ENCODE results near the gene ABCC5. TPM values are rescaled to one million over a fixed set of nuclear protein-coding genes. Genes with fewer than 3 reads are reported as not detected.
A peak's percentile ranks its signal among the peaks of the same experiment; 100 is the strongest.
"Not testable (repeated sequence)": the region's sequence is repeated elsewhere in the genome, so short reads cannot be mapped to it uniquely, and the experiment has no call there.

Gene ABCC5
- total and polyA plus RNA-seq, 4 experiments from 2014 or later = 9.1 to 42.6 (median 27.3) TPM

DNA sequence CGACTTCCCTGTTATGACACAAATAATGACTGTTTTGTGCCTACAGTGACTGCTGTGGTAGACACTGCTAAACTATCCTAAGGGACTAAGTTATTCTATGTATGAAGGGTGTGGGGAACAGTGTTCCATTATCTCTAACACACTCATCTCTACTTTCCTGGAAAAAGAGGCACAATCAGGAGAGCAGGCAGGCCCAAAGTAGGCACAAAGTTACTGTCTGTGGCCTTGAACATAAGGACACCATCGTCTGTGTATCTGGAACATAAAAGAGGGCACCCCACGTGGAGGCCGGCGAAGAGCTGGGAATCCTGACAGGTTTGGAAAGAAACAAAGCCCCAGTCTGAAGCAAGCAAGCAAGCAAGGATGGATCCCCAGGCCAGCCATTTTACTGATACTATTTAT is 1.5 kb downstream of the ABCC5 start:
- peaks cover 2 to 3% of the 10 kb centered on the region in 2 donors for H3K27me3 Mint-ChIP-seq
- no peak overlapping the region for H3K27ac Mint-ChIP-seq
- Histone ChIP-seq H3K4me1 (ENCODE audit: insufficient read depth, low read length) (peaks cover 17% of the 10 kb centered on the region), H3K4me3 (ENCODE audit: low read length in 2 of 2) (peak overlapping the region in 1 of 2 donors; percentile 93), H3K36me3 (ENCODE audit: insufficient read depth, low read length) (no peaks in the 10 kb centered on the region), H3K9me3 (ENCODE audit: control insufficient read depth in 1 of 2, low read length in 2 of 2) (no peaks in the 10 kb centered on the region), H3K27ac (ENCODE audit: low read depth, low read length) (no peak overlapping the region), H3K27me3 (ENCODE audit: insufficient read depth, low read length) (no peaks in the 10 kb centered on the region)
- intact Hi-C loops (cut with micrococcal nuclease) = loop anchor here (5.0 kb wide), 2 partner anchors 171 to 231 kb away; partner anchors contain the start of genes ABCF3, ALG3 and EEF1AKMT4
- ChIA-PET CTCF (ENCODE audit: partially characterized antibody) (interaction anchor here (0.7 to 6.2 kb wide), 5 partner anchors 10 to 287 kb away, joined by 3 to 36 read pairs (median 4); no protein-coding TSS in a partner anchor), POLR2A (ENCODE audit: partially characterized antibody) (no interaction called here)
- peaks cover 0 to 2% (median 0%) of the 10 kb centered on the region in 8 donors for H3K9me3 Mint-ChIP-seq
- peaks cover 14 to 27% of the 10 kb centered on the region in 2 donors for H3K36me3 Mint-ChIP-seq
- H3K4me1 Mint-ChIP-seq = peaks cover 16 to 35% (median 24%) of the 10 kb centered on the region in 4 donors
- DNase-seq = no peak
- peak overlapping the region; percentile 58 to 100 (median 77) for H3K4me3 Mint-ChIP-seq

DNA sequence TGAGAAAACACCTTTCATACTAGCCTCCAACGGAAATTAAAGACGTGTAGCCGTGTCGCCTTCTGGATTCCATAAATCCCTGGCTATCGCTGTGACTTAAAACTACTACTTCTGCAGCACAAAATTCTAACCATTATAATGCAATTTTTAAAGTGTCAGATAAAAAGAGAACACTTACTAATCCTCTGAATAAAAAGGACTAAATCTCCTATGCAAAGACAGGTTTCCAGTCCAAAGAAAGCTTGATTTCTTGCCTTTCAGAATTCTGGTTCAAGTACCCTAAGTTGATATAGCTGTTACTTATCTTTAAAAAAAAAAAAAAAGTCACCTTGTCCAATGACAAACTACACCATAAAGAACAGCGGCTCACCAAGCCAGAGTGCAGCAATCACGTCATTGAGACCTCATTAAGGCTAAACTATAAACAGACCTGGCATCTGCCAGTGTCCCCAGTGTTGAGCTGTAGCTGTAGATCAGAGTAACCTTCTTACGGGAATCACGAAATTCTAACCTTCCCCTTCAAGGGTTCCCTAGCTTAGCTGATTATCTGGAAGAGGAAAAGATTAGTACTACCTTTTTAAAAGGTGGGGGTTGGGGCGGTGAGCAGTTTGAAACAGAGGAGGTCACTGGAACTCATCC is 2.2 kb downstream of the ABCC5 start:
- Histone ChIP-seq H3K27ac (ENCODE audit: low read depth, low read length) (no peak overlapping the region), H3K4me1 (ENCODE audit: insufficient read depth, low read length) (peaks cover 17% of the 10 kb centered on the region), H3K4me3 (ENCODE audit: low read length in 2 of 2) (no peak overlapping the region), H3K27me3 (ENCODE audit: insufficient read depth, low read length) (no peaks in the 10 kb centered on the region), H3K36me3 (ENCODE audit: insufficient read depth, low read length) (no peaks in the 10 kb centered on the region), H3K9me3 (ENCODE audit: control insufficient read depth in 1 of 2, low read length in 2 of 2) (no peaks in the 10 kb centered on the region)
- Mint-ChIP-seq H3K9me3 (peaks cover 0 to 2% (median 0%) of the 10 kb centered on the region in 8 donors), H3K4me1 (peaks cover 16 to 35% (median 24%) of the 10 kb centered on the region in 4 donors), H3K27ac (peak overlapping the region in 1 of 7 donors; percentile 12), H3K27me3 (peaks cover 0 to 2% of the 10 kb centered on the region in 2 donors), H3K36me3 (peaks cover 20 to 30% of the 10 kb centered on the region in 2 donors), H3K4me3 (peak overlapping the region in 7 of 8 donors; percentile 20 to 100 (median 81))
- POLR2A ChIA-PET (ENCODE audit: partially characterized antibody) = interaction anchor here (1.0 kb wide), 1 partner anchor 18 kb away, joined by 3 read pairs; no protein-coding TSS in a partner anchor
- DNase-seq = no peak
- intact Hi-C loops (cut with micrococcal nuclease) = loop anchor here (5.0 kb wide), 2 partner anchors 172 to 232 kb away; partner anchors contain the start of genes ABCF3, ALG3 and EEF1AKMT4
- CTCF ChIA-PET (ENCODE audit: partially characterized antibody) = interaction anchor here (1.0 to 6.2 kb wide), 5 partner anchors 8 to 288 kb away, joined by 3 to 36 read pairs (median 4); partner anchors contain the start of gene HTR3D

DNA sequence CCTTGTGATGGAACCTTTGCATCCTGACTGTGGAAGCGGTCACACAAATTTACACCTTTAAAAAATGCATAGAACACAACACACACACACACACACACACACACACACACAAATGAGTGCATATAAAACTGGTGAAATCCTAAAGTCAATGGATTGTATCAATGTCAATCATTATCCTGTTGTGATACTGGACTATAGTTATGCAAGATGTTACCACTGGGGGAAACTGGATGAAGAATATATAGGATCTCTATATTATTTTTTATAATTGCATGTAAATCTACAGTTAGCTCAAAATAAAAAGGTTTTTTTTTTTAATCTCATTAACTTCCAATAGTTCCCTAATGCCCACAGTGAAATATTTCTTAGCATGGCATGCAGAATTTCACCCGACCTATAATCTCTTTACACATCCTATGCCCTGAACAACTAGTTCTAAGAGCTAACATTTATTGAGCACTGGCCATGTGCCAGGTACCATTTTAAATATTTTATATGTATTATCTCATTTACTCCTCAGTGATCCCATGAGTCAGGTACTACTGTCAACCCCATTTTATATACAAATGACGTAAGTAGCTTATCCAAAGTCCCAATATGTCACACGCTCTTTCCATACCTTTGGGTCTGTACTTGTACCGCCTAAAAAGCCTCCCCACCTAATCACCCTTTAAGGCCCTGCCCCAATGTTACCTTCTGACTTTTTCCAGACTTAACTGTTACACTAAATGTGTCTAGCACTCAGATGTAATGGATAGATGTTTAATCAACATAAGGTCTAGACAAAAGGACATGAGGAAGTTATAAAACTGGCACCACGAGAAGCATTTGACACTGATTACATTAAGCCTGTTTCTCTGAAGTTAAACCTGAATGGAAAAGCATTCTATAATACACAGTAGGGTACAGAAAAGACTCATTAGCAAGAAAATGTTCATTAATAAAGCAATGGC is 5.5 kb downstream of the ABCC5 start:
- intact Hi-C loops (cut with micrococcal nuclease) = no loop called here
- Histone ChIP-seq H3K4me1 (ENCODE audit: insufficient read depth, low read length) (peaks cover 10% of the 10 kb centered on the region), H3K9me3 (ENCODE audit: control insufficient read depth in 1 of 2, low read length in 2 of 2) (no peaks in the 10 kb centered on the region), H3K4me3 (ENCODE audit: low read length in 2 of 2) (no peak overlapping the region), H3K27ac (ENCODE audit: low read depth, low read length) (no peak overlapping the region), H3K36me3 (ENCODE audit: insufficient read depth, low read length) (no peaks in the 10 kb centered on the region), H3K27me3 (ENCODE audit: insufficient read depth, low read length) (no peaks in the 10 kb centered on the region)
- POLR2A ChIA-PET (ENCODE audit: partially characterized antibody) = interaction anchor here (0.8 kb wide), 1 partner anchor 123 kb away, joined by 3 read pairs; the partner anchor contains the start of gene EIF2B5
- Mint-ChIP-seq H3K36me3 (peaks cover 27 to 29% of the 10 kb centered on the region in 2 donors), H3K4me1 (peaks cover 12 to 22% (median 15%) of the 10 kb centered on the region in 4 donors), H3K27me3 (no peaks in the 10 kb centered on the region), H3K4me3 (peak overlapping the region in 1 of 8 donors; percentile 43), H3K27ac (no peak overlapping the region), H3K9me3 (peaks cover 0 to 2% (median 0%) of the 10 kb centered on the region in 8 donors)
- CTCF ChIA-PET (ENCODE audit: partially characterized antibody) = no interaction called here
- DNase-seq = no peak

DNA sequence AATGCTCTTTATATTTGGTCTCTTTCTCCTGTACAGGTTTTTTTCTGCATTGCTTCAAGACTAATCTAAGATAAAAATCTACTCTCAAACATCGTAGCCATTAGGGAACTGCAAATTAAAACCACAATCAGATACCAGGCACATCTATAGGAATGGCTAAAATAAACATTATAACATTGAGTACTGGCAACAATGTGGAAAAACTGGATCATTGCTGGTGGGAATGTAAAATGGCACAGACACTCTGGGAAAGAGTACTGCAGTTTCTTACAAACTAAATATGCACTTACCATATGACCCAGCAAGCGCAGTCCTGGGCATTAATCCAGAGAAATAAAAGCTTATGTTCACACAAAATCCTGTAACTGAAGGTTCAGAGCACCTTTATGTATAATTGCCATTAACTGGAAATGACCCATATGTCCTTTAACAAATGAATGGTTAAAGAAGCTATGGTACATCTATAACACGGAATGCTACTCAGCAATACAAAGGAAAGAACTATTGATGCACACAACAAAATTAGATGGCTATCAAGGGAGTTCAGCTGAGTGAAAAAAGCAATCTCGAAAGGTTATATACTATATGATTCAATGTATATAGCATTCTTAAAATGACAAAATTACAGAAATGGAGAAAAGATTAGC is 6.3 kb downstream of the ABCC5 start:
- no peaks in the 10 kb centered on the region for H3K27me3 Mint-ChIP-seq
- intact Hi-C loops (cut with micrococcal nuclease) = no loop called here
- CTCF ChIA-PET (ENCODE audit: partially characterized antibody) = interaction anchor here (0.7 kb wide), 1 partner anchor 77 kb away, joined by 3 read pairs; no protein-coding TSS in a partner anchor

DNA sequence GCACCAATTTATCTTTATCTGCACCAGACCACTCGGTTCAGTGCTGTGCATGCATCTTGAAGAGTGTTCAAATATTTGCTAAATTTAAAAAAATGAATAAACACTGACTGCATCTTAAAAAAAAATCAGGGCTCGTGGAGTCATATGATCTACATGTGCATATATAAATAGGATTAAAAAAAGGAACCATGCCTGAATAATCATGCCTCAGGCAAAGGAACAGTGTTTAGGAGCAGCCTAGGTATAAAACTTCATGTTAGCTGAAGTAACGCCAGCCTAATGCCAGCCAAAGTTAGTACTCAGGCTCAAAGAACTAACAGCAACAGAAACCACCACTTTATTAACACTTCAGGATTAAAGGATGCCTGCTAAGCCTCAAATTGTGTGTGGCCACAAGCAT is 9.5 kb downstream of the ABCC5 start:
- Histone ChIP-seq H3K4me3 (ENCODE audit: low read length in 2 of 2) (no peak overlapping the region), H3K9me3 (ENCODE audit: control insufficient read depth in 1 of 2, low read length in 2 of 2) (no peaks in the 10 kb centered on the region), H3K36me3 (ENCODE audit: insufficient read depth, low read length) (no peaks in the 10 kb centered on the region), H3K27ac (ENCODE audit: low read depth, low read length) (no peak overlapping the region), H3K4me1 (ENCODE audit: insufficient read depth, low read length) (no peaks in the 10 kb centered on the region), H3K27me3 (ENCODE audit: insufficient read depth, low read length) (no peaks in the 10 kb centered on the region)
- H3K27ac Mint-ChIP-seq = peak overlapping the region in 1 of 7 donors; percentile 33
- H3K9me3 Mint-ChIP-seq = no peaks in the 10 kb centered on the region
- DNase-seq = no peak
- intact Hi-C loops (cut with micrococcal nuclease) = no loop called here
- ChIA-PET CTCF (ENCODE audit: partially characterized antibody) (no interaction called here), POLR2A (ENCODE audit: partially characterized antibody) (interaction anchor here (1.1 kb wide), 1 partner anchor 10 kb away, joined by 4 read pairs; the partner anchor contains the start of gene ABCC5)
- H3K4me3 Mint-ChIP-seq = no peak overlapping the region
- H3K27me3 Mint-ChIP-seq = no peaks in the 10 kb centered on the region
- H3K4me1 Mint-ChIP-seq = peaks cover 0 to 10% (median 3%) of the 10 kb centered on the region in 4 donors
- peaks cover 28 to 39% of the 10 kb centered on the region in 2 donors for H3K36me3 Mint-ChIP-seq

More for the DNA sequence above, 6.3 kb downstream of the ABCC5 start:
- Mint-ChIP-seq H3K36me3 (peaks cover 29 to 31% of the 10 kb centered on the region in 2 donors), H3K27ac (peak overlapping the region in 1 of 7 donors; percentile 35), H3K9me3 (peaks cover 0 to 2% (median 0%) of the 10 kb centered on the region in 8 donors), H3K4me1 (peaks cover 6 to 17% (median 7%) of the 10 kb centered on the region in 4 donors), H3K4me3 (no peak overlapping the region)
- POLR2A ChIA-PET (ENCODE audit: partially characterized antibody) = interaction anchor here (0.8 kb wide), 1 partner anchor 123 kb away, joined by 3 read pairs; the partner anchor contains the start of gene EIF2B5
- no peaks in the 10 kb centered on the region for H3K36me3 ChIP-seq (ENCODE audit: insufficient read depth, low read length)
- H3K27ac ChIP-seq (ENCODE audit: low read depth, low read length) = no peak overlapping the region
- DNase-seq = no peak
- H3K9me3 ChIP-seq (ENCODE audit: control insufficient read depth in 1 of 2, low read length in 2 of 2) = no peaks in the 10 kb centered on the region
- peaks cover 1% of the 10 kb centered on the region for H3K4me1 ChIP-seq (ENCODE audit: insufficient read depth, low read length)
- no peak overlapping the region for H3K4me3 ChIP-seq (ENCODE audit: low read length in 2 of 2)
- H3K27me3 ChIP-seq (ENCODE audit: insufficient read depth, low read length) = no peaks in the 10 kb centered on the region

- H3K27ac ChIP-seq (ENCODE audit: low read depth, low read length); intact Hi-C loops (cut with micrococcal nuclease); H3K4me3 ChIP-seq (ENCODE audit: low read length in 2 of 2); H3K27me3 Mint-ChIP-seq; H3K9me3 Mint-ChIP-seq; H3K4me1 Mint-ChIP-seq; H3K36me3 ChIP-seq (ENCODE audit: insufficient read depth, low read length); H3K4me1 ChIP-seq (ENCODE audit: insufficient read depth, low read length); H3K9me3 ChIP-seq (ENCODE audit: control insufficient read depth in 1 of 2, low read length in 2 of 2); DNase-seq; H3K4me3 Mint-ChIP-seq; H3K27me3 ChIP-seq (ENCODE audit: insufficient read depth, low read length); H3K27ac Mint-ChIP-seq: not testable (repeated sequence)
- peaks cover 26 to 36% of the 10 kb centered on the region in 2 donors for H3K36me3 Mint-ChIP-seq
- POLR2A ChIA-PET (ENCODE audit: partially characterized antibody) = interaction anchor here (1.1 kb wide), 1 partner anchor 10 kb away, joined by 4 read pairs; the partner anchor contains the start of gene ABCC5
- CTCF ChIA-PET (ENCODE audit: partially characterized antibody) = interaction anchor here (1.5 to 2.1 kb wide), 2 partner anchors 9 to 11 kb away, joined by 4 to 8 read pairs; partner anchors contain the start of gene ABCC5
Observed at GRCh38 chr3:184007143-184007813, 10.4 kb downstream of the ABCC5 start.

Measured in CD4-positive, alpha-beta memory T cell (primary cell).